Type B pancreatic cell (in vitro differentiated cells): ENCODE results near the gene CIC. TPM values are rescaled to one million over a fixed set of nuclear protein-coding genes. Genes with fewer than 3 reads are reported as not detected.

Experiments used
- DNase-seq: peaks from one replicate; pipeline ENCODE4 v3.0.0; 2021; ENCODE audit warnings: mixed read lengths; ENCODE audit not compliant: unreplicated experiment; ENCODE audit errors: extremely low spot score
- H3K27ac Mint-ChIP-seq: 2 replicates; pipeline ENCODE4 v1.8.0; 2021; ENCODE audit warnings: mild to moderate bottlenecking, mixed read lengths
- H3K27me3 Mint-ChIP-seq: 2 replicates; pipeline ENCODE4 v1.8.0; 2021; ENCODE audit warnings: mixed read lengths
- H3K36me3 Mint-ChIP-seq: 2 replicates; pipeline ENCODE4 v1.8.0; 2021; ENCODE audit warnings: mixed read lengths
- H3K4me1 Mint-ChIP-seq: one replicate; pipeline ENCODE4 v1.8.0; 2021; ENCODE audit warnings: mixed read lengths; ENCODE audit not compliant: unreplicated experiment
- H3K4me3 Mint-ChIP-seq: 2 replicates; pipeline ENCODE4 v1.8.0; 2021; ENCODE audit warnings: mild to moderate bottlenecking, mixed read lengths
- H3K9me3 Mint-ChIP-seq: 2 replicates; pipeline ENCODE4 v1.8.0; 2021; ENCODE audit warnings: mixed read lengths
- total RNA-seq: library from RNA; stranded (reverse); gene quantifications from 2 replicates; pipeline ENCODE4 v1.2.1, GENCODE V29; 2021; ENCODE audit warnings: low replicate concordance
- TF ChIP-seq, protein P1 (sequence below): fragments of 200-600 bp; sonication (generic); conservative IDR thresholded peaks from 2 replicates; pipeline ENCODE4 v1.5.0; 2021; ENCODE audit warnings: antibody characterized with exemption, mild to moderate bottlenecking

The CIC gene
- total RNA-seq, 1 donor from 2014 or later: 70.3 TPM

DNA sequence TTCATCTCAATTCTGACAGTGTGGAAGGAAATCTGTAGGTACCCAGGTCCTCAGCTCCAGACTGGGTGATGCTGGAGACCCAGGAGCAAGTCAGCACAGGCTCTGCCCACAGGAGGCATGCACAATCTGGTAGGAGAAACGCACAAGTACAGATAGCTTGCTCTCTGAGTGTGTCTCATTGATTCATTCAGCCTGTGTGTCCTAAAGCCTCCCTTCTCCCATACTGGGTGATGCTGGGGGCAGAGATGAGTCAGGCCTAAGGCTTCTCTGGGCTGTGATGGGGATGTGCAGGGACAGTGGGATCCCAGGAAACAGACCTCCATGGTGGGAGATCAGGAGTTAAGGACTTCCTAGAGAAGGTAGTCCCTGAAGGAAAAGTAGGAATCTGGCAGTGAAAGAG is 42.2 kb upstream of the CIC start:
- Mint-ChIP-seq H3K36me3 (peaks cover 17% of the 10 kb centered on the region), H3K27me3 (no peaks in the 10 kb centered on the region), H3K4me1 (peaks cover 14% of the 10 kb centered on the region), H3K27ac (no peak overlapping the region), H3K9me3 (no peaks in the 10 kb centered on the region), H3K4me3 (no peak overlapping the region)
- DNase-seq: no peak
- TF ChIP-seq, protein P1, sequence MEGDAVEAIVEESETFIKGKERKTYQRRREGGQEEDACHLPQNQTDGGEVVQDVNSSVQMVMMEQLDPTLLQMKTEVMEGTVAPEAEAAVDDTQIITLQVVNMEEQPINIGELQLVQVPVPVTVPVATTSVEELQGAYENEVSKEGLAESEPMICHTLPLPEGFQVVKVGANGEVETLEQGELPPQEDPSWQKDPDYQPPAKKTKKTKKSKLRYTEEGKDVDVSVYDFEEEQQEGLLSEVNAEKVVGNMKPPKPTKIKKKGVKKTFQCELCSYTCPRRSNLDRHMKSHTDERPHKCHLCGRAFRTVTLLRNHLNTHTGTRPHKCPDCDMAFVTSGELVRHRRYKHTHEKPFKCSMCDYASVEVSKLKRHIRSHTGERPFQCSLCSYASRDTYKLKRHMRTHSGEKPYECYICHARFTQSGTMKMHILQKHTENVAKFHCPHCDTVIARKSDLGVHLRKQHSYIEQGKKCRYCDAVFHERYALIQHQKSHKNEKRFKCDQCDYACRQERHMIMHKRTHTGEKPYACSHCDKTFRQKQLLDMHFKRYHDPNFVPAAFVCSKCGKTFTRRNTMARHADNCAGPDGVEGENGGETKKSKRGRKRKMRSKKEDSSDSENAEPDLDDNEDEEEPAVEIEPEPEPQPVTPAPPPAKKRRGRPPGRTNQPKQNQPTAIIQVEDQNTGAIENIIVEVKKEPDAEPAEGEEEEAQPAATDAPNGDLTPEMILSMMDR: no peak

DNA sequence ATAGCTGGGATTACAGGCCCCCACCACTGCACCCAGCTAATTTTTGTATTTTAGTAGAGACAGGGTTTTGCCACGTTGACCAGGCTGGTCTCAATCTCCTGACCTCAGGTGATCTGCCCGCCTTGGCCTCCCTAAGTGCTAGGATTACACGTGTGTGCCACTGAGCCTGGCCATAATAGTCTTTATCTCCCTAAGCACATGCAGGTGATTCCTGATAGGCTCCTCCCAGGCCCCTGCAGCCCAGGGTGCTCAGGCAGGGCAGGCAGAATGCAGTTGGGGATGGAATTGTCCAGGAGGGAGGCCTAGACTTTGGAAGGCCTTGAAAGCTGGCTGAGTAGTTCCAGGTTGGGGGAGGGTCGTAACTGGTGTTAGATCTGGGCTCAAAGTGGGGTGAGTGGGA is 40.4 kb upstream of the CIC start:
- H3K4me3 Mint-ChIP-seq: no peak overlapping the region
- H3K4me1 Mint-ChIP-seq: peaks cover 7% of the 10 kb centered on the region
- TF ChIP-seq, protein P1: no peak
- H3K9me3 Mint-ChIP-seq: no peaks in the 10 kb centered on the region
- no peak overlapping the region for H3K27ac Mint-ChIP-seq
- no peak for DNase-seq
- H3K36me3 Mint-ChIP-seq: peaks cover 19% of the 10 kb centered on the region
- H3K27me3 Mint-ChIP-seq: no peaks in the 10 kb centered on the region

DNA sequence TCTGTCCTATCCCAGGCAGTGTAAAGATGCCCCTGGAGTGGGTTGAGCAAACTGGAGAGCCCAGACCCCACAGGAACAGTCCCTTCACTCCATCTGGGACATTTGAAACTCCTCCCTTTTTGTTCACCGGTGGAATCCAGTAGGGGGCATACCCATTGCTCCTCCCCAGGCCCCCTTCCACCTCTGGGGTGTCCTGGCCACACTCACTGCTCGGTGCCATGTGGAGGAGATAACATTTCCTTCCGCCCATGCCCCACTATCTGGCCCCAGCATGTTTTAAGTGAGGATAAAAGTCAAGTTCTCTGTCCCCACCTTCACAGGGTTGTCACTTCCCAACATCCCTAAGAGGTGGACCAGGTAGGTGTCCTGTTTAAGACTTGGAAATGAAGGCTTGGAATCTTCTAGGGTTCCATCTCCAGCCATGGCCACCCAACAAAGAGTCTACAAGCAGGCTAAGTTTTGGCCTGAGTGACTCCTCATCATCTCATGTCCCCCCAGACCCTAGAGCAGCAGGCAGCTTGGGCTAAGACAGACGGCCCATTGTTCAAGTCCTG is 39.7 kb upstream of the CIC start:
- H3K4me3 Mint-ChIP-seq: no peak overlapping the region
- peaks cover 21% of the 10 kb centered on the region for H3K36me3 Mint-ChIP-seq
- TF ChIP-seq, protein P1: no peak

DNA sequence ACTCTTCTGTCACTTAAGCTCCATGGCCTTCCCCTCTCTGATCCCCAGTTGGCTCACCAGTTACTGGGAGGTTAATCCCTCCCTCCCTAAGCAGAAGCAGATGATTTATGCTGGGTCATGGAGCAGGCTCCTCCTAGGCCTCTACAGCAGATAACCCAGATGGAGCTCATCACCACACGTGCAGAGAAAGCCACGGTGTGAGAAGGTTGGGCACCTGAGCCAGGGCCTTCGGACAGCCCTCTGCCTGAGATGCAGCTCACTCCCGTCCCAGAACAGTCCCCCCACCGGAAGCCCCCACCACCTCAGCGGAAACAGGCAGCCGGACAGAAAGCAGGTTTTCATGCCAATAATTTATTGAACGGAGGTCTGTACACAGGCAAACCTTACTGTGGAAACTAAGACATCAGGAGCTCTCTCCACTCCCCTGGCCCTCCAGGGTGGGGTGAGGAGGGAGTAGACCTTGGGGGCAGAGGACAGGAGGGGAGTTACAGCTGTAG is 39.1 kb upstream of the CIC start:
- H3K36me3 Mint-ChIP-seq: peaks cover 19% of the 10 kb centered on the region
- peak overlapping the region; percentile 31 for H3K27ac Mint-ChIP-seq

More for the DNA sequence above, 39.7 kb upstream of the CIC start:
- H3K27me3 Mint-ChIP-seq: no peaks in the 10 kb centered on the region
- H3K27ac Mint-ChIP-seq: peak overlapping the region; percentile 31
- no peak for DNase-seq
- peaks cover 7% of the 10 kb centered on the region for H3K4me1 Mint-ChIP-seq
- no peaks in the 10 kb centered on the region for H3K9me3 Mint-ChIP-seq

DNA sequence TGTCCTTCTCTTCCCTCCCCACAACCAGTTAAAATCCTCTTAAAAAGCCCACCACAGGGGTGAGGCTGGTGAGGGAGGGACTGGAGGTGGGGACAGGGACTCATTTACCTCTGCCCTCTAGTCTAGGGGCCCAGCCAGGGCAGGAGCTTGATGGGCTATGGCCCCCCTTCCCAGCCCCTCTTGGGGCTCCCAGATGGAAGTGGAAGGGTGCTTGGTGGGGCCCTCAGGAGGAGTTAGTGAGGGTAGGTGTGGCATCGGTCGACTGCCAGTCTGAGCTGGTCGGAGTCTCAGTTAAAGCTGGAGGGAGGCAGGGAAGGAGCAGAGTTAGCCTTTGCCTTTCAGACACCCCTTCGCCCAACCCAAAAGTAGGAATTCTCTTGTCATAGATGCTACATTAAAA is 38.5 kb upstream of the CIC start:
- H3K4me1 Mint-ChIP-seq: peaks cover 7% of the 10 kb centered on the region
- no peaks in the 10 kb centered on the region for H3K27me3 Mint-ChIP-seq
- H3K27ac Mint-ChIP-seq: no peak overlapping the region
- H3K4me3 Mint-ChIP-seq: no peak overlapping the region
- H3K9me3 Mint-ChIP-seq: no peaks in the 10 kb centered on the region
- H3K36me3 Mint-ChIP-seq: peaks cover 21% of the 10 kb centered on the region
- TF ChIP-seq, protein P1: no peak
- no peak for DNase-seq

More for the DNA sequence above, 39.1 kb upstream of the CIC start:
- DNase-seq: no peak
- TF ChIP-seq, protein P1: no peak
- Mint-ChIP-seq H3K9me3 (no peaks in the 10 kb centered on the region), H3K4me3 (no peak overlapping the region), H3K4me1 (peaks cover 7% of the 10 kb centered on the region), H3K27me3 (no peaks in the 10 kb centered on the region)
